Measurements from ENCODE around the gene TMCC2.

The TMCC2 gene

GRCh38 chr1:205306929-205307566 is 79.3 kb downstream of the TMCC2 start:
- FAIRE-seq: no peak

- FAIRE-seq: no peak
Measured at GRCh38 chr1:205309741-205310140, 82.0 kb downstream of the TMCC2 start.

GRCh38 chr1:205310976-205311704 is 83.4 kb downstream of the TMCC2 start:
- no peak for FAIRE-seq

GRCh38 chr1:205312866-205313562 is 85.3 kb downstream of the TMCC2 start:
- FAIRE-seq: no peak

- FAIRE-seq: peak; percentile 39
Measured at GRCh38 chr1:205313563-205314308, 86.0 kb downstream of the TMCC2 start.

- FAIRE-seq: no peak
Measured at GRCh38 chr1:205315008-205315618, 87.4 kb downstream of the TMCC2 start.

GRCh38 chr1:205316161-205316566 is 88.4 kb downstream of the TMCC2 start:
- no peak for FAIRE-seq

- no peak for FAIRE-seq
Measured at GRCh38 chr1:205317311-205317917, 89.7 kb downstream of the TMCC2 start.

GRCh38 chr1:205318231-205318991 is 90.7 kb downstream of the TMCC2 start:
- FAIRE-seq: no peak

GRCh38 chr1:205319081-205320018 is 91.6 kb downstream of the TMCC2 start:
- FAIRE-seq: no peak

GRCh38 chr1:205321162-205321958 is 93.6 kb downstream of the TMCC2 start, which contains the start of gene NUAK2:
Gene NUAK2 (minus strand): TSS chr1:205321745. CDS start chr1:205321628, 117 bp downstream.
- no peak for FAIRE-seq

GRCh38 chr1:205321959-205322283 is 94.2 kb downstream of the TMCC2 start:
- FAIRE-seq: no peak
